ENCODE results near the gene PIH1D2.
"Not testable (repeated sequence)": the region's sequence is repeated elsewhere in the genome, so short reads cannot be mapped to it uniquely, and the experiment has no call there.

PIH1D2 gene

GRCh38 chr11:112057170-112057569 is 16.6 kb downstream of the PIH1D2 start:
- DNase-seq (ENCODE audit: low read depth), result no peak

GRCh38 chr11:112051768-112052167 is 22.0 kb downstream of the PIH1D2 start:
- DNase-seq (ENCODE audit: low read depth), result no peak

GRCh38 chr11:112050721-112051120 is 23.1 kb downstream of the PIH1D2 start:
- no peak for DNase-seq (ENCODE audit: low read depth)

GRCh38 chr11:112049777-112050176 is 24.0 kb downstream of the PIH1D2 start:
- no peak for DNase-seq (ENCODE audit: low read depth)

- not testable (repeated sequence) for DNase-seq (ENCODE audit: low read depth)
Observed at GRCh38 chr11:112048256-112048655, 25.6 kb downstream of the PIH1D2 start.

GRCh38 chr11:112046647-112047046 is 27.2 kb downstream of the PIH1D2 start:
- not testable (repeated sequence) for DNase-seq (ENCODE audit: low read depth)

GRCh38 chr11:112044961-112045360 is 28.9 kb downstream of the PIH1D2 start:
- DNase-seq (ENCODE audit: low read depth), result no peak

GRCh38 chr11:112042961-112043304 is 30.9 kb downstream of the PIH1D2 start:
- no peak for DNase-seq (ENCODE audit: low read depth)

- no peak for DNase-seq (ENCODE audit: low read depth)
Observed at GRCh38 chr11:112042161-112042960, 31.5 kb downstream of the PIH1D2 start.

GRCh38 chr11:112037527-112037926 is 36.3 kb downstream of the PIH1D2 start:
- DNase-seq (ENCODE audit: low read depth), result no peak

GRCh38 chr11:112033902-112034301 is 39.9 kb downstream of the PIH1D2 start:
- DNase-seq (ENCODE audit: low read depth), result no peak

- no peak for DNase-seq (ENCODE audit: low read depth)
Observed at GRCh38 chr11:112029460-112029859, 44.4 kb downstream of the PIH1D2 start.

- DNase-seq (ENCODE audit: low read depth), result not testable (repeated sequence)
Observed at GRCh38 chr11:112026784-112027410, 46.9 kb downstream of the PIH1D2 start.

- DNase-seq (ENCODE audit: low read depth), result no peak
Observed at GRCh38 chr11:112025707-112026106, 48.1 kb downstream of the PIH1D2 start.

GRCh38 chr11:112024773-112025678 is 48.8 kb downstream of the PIH1D2 start, which contains the start of gene DLAT:
Gene DLAT (plus strand): TSS chr11:112025408. CDS start chr11:112025473, 65 bp downstream.
- peak; percentile 77 for DNase-seq (ENCODE audit: low read depth)

GRCh38 chr11:112024178-112024772 is 49.5 kb downstream of the PIH1D2 start:
- no peak for DNase-seq (ENCODE audit: low read depth)

- DNase-seq (ENCODE audit: low read depth), result no peak
Observed at GRCh38 chr11:112023104-112023503, 50.7 kb downstream of the PIH1D2 start.

GRCh38 chr11:112019066-112019465 is 54.8 kb downstream of the PIH1D2 start:
- no peak for DNase-seq (ENCODE audit: low read depth)
